HepG2 (cell line): Measurements from ENCODE around the gene SREBF1. TPM values are rescaled to one million over a fixed set of nuclear protein-coding genes. Genes with fewer than 3 reads are reported as not detected.

ENCODE experiments used
- DR1 ChIP-seq: sonication (generic); formaldehyde crosslinking; IDR thresholded peaks from 2 replicates; pipeline ENCODE4 v1.8.0; 2021; ENCODE audit warnings: mild to moderate bottlenecking, missing genetic modification reagents, inconsistent platforms
- ETV6 ChIP-seq: sonication (generic); formaldehyde crosslinking; conservative IDR thresholded peaks from 2 replicates; pipeline ENCODE4 v1.4.0; 2020; ENCODE audit warnings: missing genetic modification reagents
- HCFC1 ChIP-seq: fragments of 150-350 bp; IDR thresholded peaks from 2 replicates; pipeline ENCODE4 v1.6.1; 2014; ENCODE audit warnings: low read depth, low read length
- KAT8 ChIP-seq: IDR thresholded peaks from 2 replicates; pipeline ENCODE4 v1.6.1; 2016; ENCODE audit warnings: missing genetic modification reagents, missing compliant biosample characterization
- KLF16 ChIP-seq, 2 experiments: sonication (generic) in 1 of 2; formaldehyde crosslinking in 1 of 2; IDR thresholded peaks; 2 replicates each; pipeline versions ENCODE4 v1.6.1 to v1.8.0; 2016 to 2023; ENCODE audit warnings: missing genetic modification reagents in 2 of 2, missing compliant biosample characterization in 1 of 2
- MNT ChIP-seq: fragments of 450-650 bp; IDR thresholded peaks from 2 replicates; pipeline ENCODE4 v1.6.1; 2016
- NCOA1 ChIP-seq: sonication (generic); formaldehyde crosslinking; IDR thresholded peaks from 2 replicates; pipeline ENCODE4 v1.9.0; 2021; ENCODE audit warnings: missing genetic modification reagents
- PCBP1 ChIP-seq: fragments of 200-400 bp; formaldehyde crosslinking; IDR thresholded peaks from 2 replicates; pipeline ENCODE4 v1.6.1; 2017; ENCODE audit warnings: mild to moderate bottlenecking, low read depth, low read length, borderline replicate concordance
- PCBP2 ChIP-seq: fragments of 200-400 bp; formaldehyde crosslinking; optimal IDR thresholded peaks from 2 replicates; pipeline ENCODE3; 2018; ENCODE audit warnings: low read length, low read depth; ENCODE audit not compliant: poor library complexity, severe bottlenecking
- TAF15 ChIP-seq: fragments of 200-400 bp; formaldehyde crosslinking; IDR thresholded peaks from one replicate; pipeline ENCODE4 v1.6.1; 2018; ENCODE audit warnings: mild to moderate bottlenecking, low read depth, low read length; ENCODE audit not compliant: poor library complexity, severe bottlenecking
- TBP ChIP-seq: sonication (generic); formaldehyde crosslinking; IDR thresholded peaks from 2 replicates; pipeline ENCODE4 v1.5.0; 2020; ENCODE audit warnings: missing genetic modification reagents
- ZEB1 ChIP-seq: IDR thresholded peaks from 2 replicates; pipeline ENCODE4 v1.6.1; 2012; ENCODE audit warnings: mild to moderate bottlenecking, low read depth, inconsistent platforms; ENCODE audit not compliant: insufficient replicate concordance
- ZNF136 ChIP-seq: sonication (generic); formaldehyde crosslinking; IDR thresholded peaks from 2 replicates; pipeline ENCODE4 v1.8.1; 2022; ENCODE audit warnings: low read depth, mild to moderate bottlenecking, moderate library complexity, missing genetic modification reagents
- ZNF17 ChIP-seq: sonication (generic); formaldehyde crosslinking; IDR thresholded peaks from 2 replicates; pipeline ENCODE4 v1.5.0; 2020; ENCODE audit warnings: mild to moderate bottlenecking, missing genetic modification reagents
- ZNF234 ChIP-seq: sonication (generic); formaldehyde crosslinking; conservative IDR thresholded peaks from 2 replicates; pipeline ENCODE4 v1.5.1; 2020; ENCODE audit warnings: mild to moderate bottlenecking, missing genetic modification reagents
- ZNF512B ChIP-seq: sonication (generic); formaldehyde crosslinking; IDR thresholded peaks from 2 replicates; pipeline ENCODE4 v1.5.1; 2020; ENCODE audit warnings: missing genetic modification reagents, mild to moderate bottlenecking, borderline replicate concordance
- ZNF703 ChIP-seq: sonication (generic); formaldehyde crosslinking; IDR thresholded peaks from 2 replicates; pipeline ENCODE4 v1.5.1; 2020; ENCODE audit warnings: missing genetic modification reagents, mild to moderate bottlenecking, moderate library complexity, borderline replicate concordance
- ZNF713 ChIP-seq: sonication (generic); formaldehyde crosslinking; IDR thresholded peaks from 2 replicates; pipeline ENCODE4 v1.4.0; 2020; ENCODE audit warnings: mild to moderate bottlenecking, missing genetic modification reagents
- ZNF761 ChIP-seq: sonication (generic); formaldehyde crosslinking; conservative IDR thresholded peaks from 2 replicates; pipeline ENCODE4 v1.4.0; 2020; ENCODE audit warnings: mild to moderate bottlenecking, missing genetic modification reagents
- polyA plus RNA-seq, 8 experiments: library from polyadenylated mRNA; depleted of rRNA in 3 of 8; stranded (reverse) in 7 of 8; unstranded in 1 of 8; fragments of >200 nt; fragmentation: Illumina TruSeq in 4 of 8; extraction: Trizol in 4 of 8; gene quantifications; 2 replicates each; pipeline versions ENCODE4 v1.2.1 to v1.2.3, GENCODE V29; 2011 to 2016; ENCODE audit warnings: low read depth in 4 of 8, missing spikeins in 1 of 8, mixed read lengths in 1 of 8; ENCODE audit not compliant: insufficient read depth in 1 of 8
- total RNA-seq, 5 experiments: library from RNA; depleted of rRNA; stranded (reverse); fragments of >200 nt; fragmentation: Illumina TruSeq; extraction: Trizol; gene quantifications; 2 replicates each; pipeline ENCODE4 v1.2.3, GENCODE V29; 2016; ENCODE audit warnings: low read depth in 1 of 5
- TF ChIP-seq, protein P1 (sequence below): sonication (generic); formaldehyde crosslinking; IDR thresholded peaks from 2 replicates; pipeline ENCODE4 v1.4.0; 2020; ENCODE audit warnings: mild to moderate bottlenecking, low read depth, missing genetic modification reagents
- TF ChIP-seq, protein P2 (sequence below): sonication (generic); formaldehyde crosslinking; conservative IDR thresholded peaks from 2 replicates; pipeline ENCODE4 v1.8.0; 2022; ENCODE audit warnings: missing genetic modification reagents

The SREBF1 gene
- total and polyA plus RNA-seq, 2 of the 13 experiments (the other 11 are each of a cell fraction or from before 2014, with no cell fraction given), result 34.3 to 38.0 TPM

- TF ChIP-seq ZNF512B (no peak), ZNF234 (CRISPR knock-in tag) (no peak), ZNF703 (CRISPR knock-in tag) (no peak), NCOA1 (CRISPR knock-in tag) (no peak), KLF16 (CRISPR knock-in tag; IDR thresholded peaks at IDR 0.05) (peak in 1 of 2 experiments; percentile 15; a peak in 1 of 4 replicates), ZNF136 (no peak), MNT (no peak), ETV6 (CRISPR knock-in tag) (peak; percentile 49; the same call in 1 of the 2 replicates), ZNF761 (CRISPR knock-in tag) (no peak), KAT8 (CRISPR knock-in tag) (peak; percentile 21; the same call in 1 of the 2 replicates), TBP (CRISPR knock-in tag) (no peak), TAF15 (no peak), ZEB1 (peak; percentile 41), PCBP1 (0 out of 2 replicates have a peak, but pooled peaks have one; percentile 58), DR1 (CRISPR knock-in tag) (no peak), HCFC1 (no peak), ZNF17 (CRISPR knock-in tag) (no peak), ZNF713 (CRISPR knock-in tag) (no peak), PCBP2 (no peak)
- TF ChIP-seq, protein P1, sequence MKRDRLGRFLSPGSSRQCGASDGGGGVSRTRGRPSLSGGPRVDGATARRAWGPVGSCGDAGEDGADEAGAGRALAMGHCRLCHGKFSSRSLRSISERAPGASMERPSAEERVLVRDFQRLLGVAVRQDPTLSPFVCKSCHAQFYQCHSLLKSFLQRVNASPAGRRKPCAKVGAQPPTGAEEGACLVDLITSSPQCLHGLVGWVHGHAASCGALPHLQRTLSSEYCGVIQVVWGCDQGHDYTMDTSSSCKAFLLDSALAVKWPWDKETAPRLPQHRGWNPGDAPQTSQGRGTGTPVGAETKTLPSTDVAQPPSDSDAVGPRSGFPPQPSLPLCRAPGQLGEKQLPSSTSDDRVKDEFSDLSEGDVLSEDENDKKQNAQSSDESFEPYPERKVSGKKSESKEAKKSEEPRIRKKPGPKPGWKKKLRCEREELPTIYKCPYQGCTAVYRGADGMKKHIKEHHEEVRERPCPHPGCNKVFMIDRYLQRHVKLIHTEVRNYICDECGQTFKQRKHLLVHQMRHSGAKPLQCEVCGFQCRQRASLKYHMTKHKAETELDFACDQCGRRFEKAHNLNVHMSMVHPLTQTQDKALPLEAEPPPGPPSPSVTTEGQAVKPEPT (CRISPR knock-in tag), result no peak
- TF ChIP-seq, protein P2, sequence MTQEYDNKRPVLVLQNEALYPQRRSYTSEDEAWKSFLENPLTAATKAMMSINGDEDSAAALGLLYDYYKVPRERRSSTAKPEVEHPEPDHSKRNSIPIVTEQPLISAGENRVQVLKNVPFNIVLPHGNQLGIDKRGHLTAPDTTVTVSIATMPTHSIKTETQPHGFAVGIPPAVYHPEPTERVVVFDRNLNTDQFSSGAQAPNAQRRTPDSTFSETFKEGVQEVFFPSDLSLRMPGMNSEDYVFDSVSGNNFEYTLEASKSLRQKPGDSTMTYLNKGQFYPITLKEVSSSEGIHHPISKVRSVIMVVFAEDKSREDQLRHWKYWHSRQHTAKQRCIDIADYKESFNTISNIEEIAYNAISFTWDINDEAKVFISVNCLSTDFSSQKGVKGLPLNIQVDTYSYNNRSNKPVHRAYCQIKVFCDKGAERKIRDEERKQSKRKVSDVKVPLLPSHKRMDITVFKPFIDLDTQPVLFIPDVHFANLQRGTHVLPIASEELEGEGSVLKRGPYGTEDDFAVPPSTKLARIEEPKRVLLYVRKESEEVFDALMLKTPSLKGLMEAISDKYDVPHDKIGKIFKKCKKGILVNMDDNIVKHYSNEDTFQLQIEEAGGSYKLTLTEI (CRISPR knock-in tag), result no peak
Measured at GRCh38 chr17:17812211-17813054, 24.4 kb downstream of the SREBF1 start (continued).
